PC-9 (cell line): Measurements from ENCODE around the gene FAM200B. TPM values are rescaled to one million over a fixed set of nuclear protein-coding genes. Genes with fewer than 3 reads are reported as not detected.

ENCODE experiments used
- BruUV-seq: library from RNA; stranded (reverse); fragments of 400-500 nt; replicated peaks from 2 replicates; lab custom pipeline; 2021; lab: Mats Ljungman, UMichigan
- CTCF ChIA-PET: fragments of 300-600 bp; sonication (Branson Sonifier 250); formaldehyde crosslinking; loops from one replicate; lab custom pipeline; 2022; ENCODE audit warnings: antibody characterized with exemption; lab: Charles Lee
- POLR2A ChIA-PET: fragments of 300-600 bp; sonication (Branson Sonifier 250); formaldehyde crosslinking; loops from one replicate; lab custom pipeline; 2022; ENCODE audit warnings: antibody characterized with exemption; ENCODE audit not compliant: unreplicated experiment; lab: Charles Lee
- DNase-seq, 2 experiments: peaks; one replicate each; pipeline versions ENCODE4 v3.0.0 to v3.0.0-alpha.2; 2015 to 2022; ENCODE audit warnings: mixed read lengths in 1 of 2
- H2AFZ ChIP-seq: fragments of 200-600 bp; sonication (generic); 2 replicates; pipeline ENCODE4 v1.8.1; 2017; ENCODE audit warnings: antibody characterized with exemption
- H3F3A ChIP-seq: fragments of 200-600 bp; sonication (generic); 2 replicates; pipeline ENCODE4 v1.8.1; 2017; ENCODE audit warnings: antibody characterized with exemption, mild to moderate bottlenecking, low read depth; ENCODE audit not compliant: insufficient read depth
- H3K27ac ChIP-seq: fragments of 200-600 bp; sonication (generic); 2 replicates; pipeline ENCODE4 v1.6.1; 2016; ENCODE audit warnings: mixed run types
- H3K27me3 ChIP-seq: fragments of 200-600 bp; sonication (generic); 2 replicates; pipeline ENCODE4 v1.6.1; 2016; ENCODE audit warnings: low read depth, mixed run types; ENCODE audit not compliant: insufficient read depth
- H3K36me3 ChIP-seq: fragments of 200-600 bp; sonication (generic); 2 replicates; pipeline ENCODE4 v1.6.1; 2016; ENCODE audit warnings: low read depth, mixed run types
- H3K4me1 ChIP-seq: fragments of 200-600 bp; sonication (generic); replicated peaks from 2 replicates; pipeline ENCODE4 v1.6.1; 2016; ENCODE audit warnings: mixed run types; ENCODE audit not compliant: insufficient read depth
- H3K4me2 ChIP-seq: fragments of 200-600 bp; sonication (generic); 2 replicates; pipeline ENCODE4 v1.6.1; 2017; ENCODE audit warnings: mixed run types
- H3K4me3 ChIP-seq: fragments of 200-600 bp; sonication (generic); 2 replicates; pipeline ENCODE4 v1.6.1; 2016; ENCODE audit warnings: mixed run types
- H3K79me2 ChIP-seq: fragments of 200-600 bp; sonication (generic); 2 replicates; pipeline ENCODE4 v1.6.1; 2017; ENCODE audit warnings: low read depth, mixed run types
- H3K9me2 ChIP-seq: fragments of 200-600 bp; sonication (generic); 2 replicates; pipeline ENCODE4 v1.8.1; 2017; ENCODE audit warnings: mild to moderate bottlenecking; ENCODE audit not compliant: insufficient read depth
- H3K9me3 ChIP-seq: fragments of 200-600 bp; sonication (generic); 2 replicates; pipeline ENCODE4 v1.8.1; 2016; ENCODE audit warnings: low read depth; ENCODE audit not compliant: insufficient read depth
- H4K20me1 ChIP-seq: fragments of 200-600 bp; sonication (generic); 2 replicates; pipeline ENCODE4 v1.8.1; 2017; ENCODE audit not compliant: insufficient read depth
- CTCF ChIP-seq: fragments of 200-600 bp; sonication (generic); conservative IDR thresholded peaks from 2 replicates; pipeline ENCODE4 v1.6.1; 2017; ENCODE audit warnings: mixed run types, antibody characterized with exemption, mild to moderate bottlenecking, moderate library complexity
- EZH2 ChIP-seq: fragments of 200-600 bp; sonication (generic); IDR thresholded peaks from 2 replicates; pipeline ENCODE4 v1.8.0; 2017; ENCODE audit warnings: antibody characterized with exemption, low read depth
- intact Hi-C: fragments of 100-400 bp; cut with micrococcal nuclease; formaldehyde crosslinking; loops from one replicate; pipeline ENCODE4 v1.10.0; 2022; ENCODE audit not compliant: unreplicated experiment
- total RNA-seq: library from RNA; stranded (reverse); gene quantifications from 2 replicates; pipeline ENCODE4 v1.2.3, GENCODE V29; 2021

Gene FAM200B
- total RNA-seq, 1 experiment from 2014 or later: 32.4 TPM

- no peaks in the 10 kb centered on the region for H3K9me3 ChIP-seq
- BruUV-seq: no TSS peak
- peak overlapping the region; percentile 87 for H3K27ac ChIP-seq
- CTCF ChIA-PET: no interaction called here
- H3K79me2 ChIP-seq: peaks cover 83% of the 10 kb centered on the region
- no peak for DNase-seq
- TF ChIP-seq CTCF (no peak), EZH2 (no peak)
- peak overlapping the region; percentile 73 for H3K4me2 ChIP-seq
- no peaks in the 10 kb centered on the region for H4K20me1 ChIP-seq
- POLR2A ChIA-PET: interaction anchor here (0.5 to 1.2 kb wide), 3 partner anchors 9 to 48 kb away, joined by 4 to 11 read pairs (median 8); no protein-coding TSS in a partner anchor
- no peaks in the 10 kb centered on the region for H3K9me2 ChIP-seq
- peak overlapping the region; percentile 79 for H3K4me3 ChIP-seq
- intact Hi-C loops: loop anchor here (1.0 kb wide), 3 partner anchors 9 to 26 kb away; partner anchors contain the start of gene FBXL5
- H3K4me1 ChIP-seq: peaks cover 47% of the 10 kb centered on the region
- H3F3A ChIP-seq: peaks cover 6% of the 10 kb centered on the region; the same call in 1 of the 2 replicates
- no peaks in the 10 kb centered on the region for H3K27me3 ChIP-seq
- peaks cover 23% of the 10 kb centered on the region for H3K36me3 ChIP-seq
- peak overlapping the region; percentile 87 for H2AFZ ChIP-seq
These were observed 608 bp upstream of the FAM200B start for GRCh38 chr4:15681067-15681371.

GRCh38 chr4:15682242-15683142, 865 bp downstream of the FAM200B start:
- intact Hi-C loops: no loop called here
- POLR2A ChIA-PET: interaction anchor here (1.2 kb wide), 1 partner anchor 8 kb away, joined by 4 read pairs; no protein-coding TSS in a partner anchor
- H3K4me1 ChIP-seq: peaks cover 39% of the 10 kb centered on the region
- H3K4me3 ChIP-seq: peak overlapping the region; percentile 79
- peaks cover 37% of the 10 kb centered on the region for H3K36me3 ChIP-seq
- no peaks in the 10 kb centered on the region for H4K20me1 ChIP-seq
- TF ChIP-seq EZH2: no peak
- no peak for TF ChIP-seq CTCF
- H3K27me3 ChIP-seq: no peaks in the 10 kb centered on the region
- CTCF ChIA-PET: no interaction called here
- H3K4me2 ChIP-seq: peak overlapping the region; percentile 76
- H3K27ac ChIP-seq: peak overlapping the region; percentile 87
- H3K79me2 ChIP-seq: peaks cover 68% of the 10 kb centered on the region
- no peak for DNase-seq
- H3K9me3 ChIP-seq: no peaks in the 10 kb centered on the region
- no peaks in the 10 kb centered on the region for H3K9me2 ChIP-seq
- peaks cover 6% of the 10 kb centered on the region; the same call in 1 of the 2 replicates for H3F3A ChIP-seq
- H2AFZ ChIP-seq: peak overlapping the region; percentile 88; the same call in 1 of the 2 replicates
- no TSS peak for BruUV-seq

GRCh38 chr4:15683143-15683495, 1.5 kb downstream of the FAM200B start:
- peaks cover 63% of the 10 kb centered on the region for H3K79me2 ChIP-seq
- no peak overlapping the region for H2AFZ ChIP-seq
- no peaks in the 10 kb centered on the region for H3K9me3 ChIP-seq
- TF ChIP-seq EZH2 (no peak), CTCF (no peak)
- H3K36me3 ChIP-seq: peaks cover 38% of the 10 kb centered on the region
- no peak for DNase-seq
- H3K4me1 ChIP-seq: peaks cover 33% of the 10 kb centered on the region
- no peak overlapping the region for H3K27ac ChIP-seq
- no peaks in the 10 kb centered on the region for H4K20me1 ChIP-seq
- no TSS peak for BruUV-seq
- intact Hi-C loops: no loop called here
- H3F3A ChIP-seq: peaks cover 4% of the 10 kb centered on the region; the same call in 1 of the 2 replicates
- H3K27me3 ChIP-seq: no peaks in the 10 kb centered on the region
- ChIA-PET CTCF (no interaction called here), POLR2A (no interaction called here)
- peak overlapping the region; percentile 76 for H3K4me2 ChIP-seq
- no peaks in the 10 kb centered on the region for H3K9me2 ChIP-seq
- peak overlapping the region; percentile 79; the same call in 1 of the 2 replicates for H3K4me3 ChIP-seq
